Measurements from ENCODE around the gene WNK2.
A peak's percentile ranks its signal among the peaks of the same experiment; 100 is the strongest.

WNK2 gene

DNA sequence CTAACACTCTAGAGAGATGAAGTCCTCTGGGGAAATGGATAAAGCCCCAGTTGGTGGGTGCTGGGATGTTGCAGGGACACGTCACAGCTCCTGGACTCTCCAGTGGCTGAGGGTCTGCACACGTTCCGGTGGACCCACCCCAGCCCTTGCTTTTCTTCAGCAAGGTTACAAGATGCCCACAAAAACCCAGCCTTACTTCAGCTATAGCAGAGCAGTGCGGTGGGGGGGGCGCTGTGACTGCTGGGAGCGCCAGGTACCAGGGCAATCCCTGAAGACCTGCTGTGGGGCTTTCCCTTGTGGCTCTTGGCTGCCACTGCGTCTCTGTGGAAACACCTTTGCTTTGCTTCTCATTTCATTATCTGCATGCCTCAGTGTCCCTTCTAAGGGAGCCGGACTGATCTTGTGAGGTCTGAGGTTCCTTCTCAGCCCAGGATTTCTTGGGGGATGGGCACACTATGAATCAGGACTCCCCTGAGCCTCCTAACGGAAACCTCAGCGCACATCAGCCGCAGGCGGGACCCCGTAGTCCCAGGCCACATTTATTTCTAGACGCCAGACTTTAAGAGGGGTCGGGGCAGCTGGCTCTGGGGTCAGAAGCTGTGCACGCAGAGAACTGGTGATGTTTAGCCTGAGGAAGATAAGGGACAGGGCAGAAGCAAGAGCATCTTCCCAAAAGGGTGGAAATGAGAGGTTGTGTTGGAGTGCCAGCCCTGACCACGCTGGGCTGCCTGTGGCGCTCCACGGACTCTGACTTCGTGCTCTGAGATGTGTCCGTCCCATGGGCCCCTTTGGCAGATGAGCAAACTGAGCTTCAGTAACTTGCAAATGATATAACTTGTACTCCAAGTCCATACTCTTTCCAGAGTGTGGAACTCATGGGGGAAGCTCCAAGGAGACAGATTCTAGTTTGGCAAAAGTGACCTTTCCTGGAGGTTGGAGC is 106.8 kb downstream of the WNK2 start:
- FAIRE-seq (no peak), DNase-seq (ENCODE audit: insufficient read length, low spot score) (peak; percentile 27)
- no peak for TF ChIP-seq POU2F2 (IDR thresholded peaks at IDR 0.05; ENCODE audit: low read depth, low read length)
- no peak for TF ChIP-seq PAX5 (IDR thresholded peaks at IDR 0.05; ENCODE audit: insufficient read depth, low read length, severe bottlenecking)
- TF ChIP-seq TAF1 (IDR thresholded peaks at IDR 0.05; ENCODE audit: low read depth, low read length): no peak
- no peak for TF ChIP-seq POLR2A (IDR thresholded peaks at IDR 0.05; ENCODE audit: low read depth, low read length)
- no peak for TF ChIP-seq POLR2AphosphoS5 (IDR thresholded peaks at IDR 0.05; ENCODE audit: low read depth, low read length)
- TF ChIP-seq SPI1 (IDR thresholded peaks at IDR 0.05; ENCODE audit: low read depth, low read length): no peak

DNA sequence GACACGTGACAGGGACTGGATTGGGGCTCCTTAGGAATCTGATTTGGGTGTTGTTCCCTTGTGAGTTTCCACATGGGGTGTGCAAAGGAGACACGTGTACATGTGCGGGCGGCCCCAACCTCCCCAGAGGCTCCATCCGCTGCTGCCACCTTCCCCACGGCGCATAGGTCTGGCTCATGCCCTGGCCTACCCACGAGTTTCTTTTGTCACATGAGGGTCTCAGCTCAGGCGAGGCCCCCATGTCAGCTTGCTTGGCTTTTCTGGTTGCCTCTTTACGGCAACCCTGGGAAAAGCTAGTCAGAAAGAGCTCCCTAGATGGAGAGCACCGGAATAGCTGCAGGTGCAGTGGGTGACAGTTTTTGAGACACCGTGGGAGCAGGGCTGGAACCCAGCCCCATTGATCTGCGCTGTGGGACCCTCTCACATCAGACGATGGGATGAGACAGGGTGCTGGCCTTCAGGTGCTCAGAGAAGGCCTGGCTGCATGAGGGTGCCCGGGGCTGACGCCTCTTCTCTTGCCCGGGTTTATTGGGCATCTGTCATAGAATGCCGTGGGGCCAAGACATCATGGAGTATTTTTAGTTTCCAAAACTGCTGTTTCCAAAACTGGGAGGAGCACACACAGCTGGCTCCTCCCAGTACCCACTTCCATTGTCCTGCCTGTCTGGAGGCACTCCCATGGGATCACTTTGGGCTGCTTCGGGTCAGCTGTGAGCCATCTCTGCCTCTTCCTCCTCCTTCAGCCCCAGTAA is 107.8 kb downstream of the WNK2 start:
- FAIRE-seq (no peak), DNase-seq (ENCODE audit: insufficient read length, low spot score) (no peak)
- TF ChIP-seq POLR2A (IDR thresholded peaks at IDR 0.05; ENCODE audit: low read depth, low read length) (no peak), POLR2AphosphoS5 (IDR thresholded peaks at IDR 0.05; ENCODE audit: low read depth, low read length) (no peak), POU2F2 (IDR thresholded peaks at IDR 0.05; ENCODE audit: low read depth, low read length) (no peak)

DNA sequence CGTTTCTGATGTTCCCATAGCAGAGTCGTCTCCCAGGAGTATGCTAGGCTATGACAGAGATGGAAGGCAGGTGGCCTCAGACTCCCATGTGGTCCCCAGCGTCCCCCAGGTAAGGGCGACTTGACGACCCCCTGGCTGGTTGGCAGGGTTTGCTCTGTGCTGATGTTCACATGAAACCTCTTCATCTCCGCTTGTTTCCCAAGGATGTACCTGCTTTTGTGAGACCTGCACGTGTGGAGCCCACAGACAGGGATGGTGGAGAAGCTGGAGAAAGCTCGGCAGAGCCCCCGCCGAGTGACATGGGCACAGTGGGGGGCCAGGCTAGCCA is 108.3 kb downstream of the WNK2 start:
- TF ChIP-seq PAX5 (IDR thresholded peaks at IDR 0.05; ENCODE audit: insufficient read depth, low read length, severe bottlenecking): no peak
- no peak for TF ChIP-seq POLR2AphosphoS5 (IDR thresholded peaks at IDR 0.05; ENCODE audit: low read depth, low read length)
- TF ChIP-seq TAF1 (IDR thresholded peaks at IDR 0.05; ENCODE audit: low read depth, low read length): no peak
- TF ChIP-seq POLR2A (IDR thresholded peaks at IDR 0.05; ENCODE audit: low read depth, low read length): no peak
- TF ChIP-seq POU2F2 (IDR thresholded peaks at IDR 0.05; ENCODE audit: low read depth, low read length): no peak
- no peak for TF ChIP-seq SPI1 (IDR thresholded peaks at IDR 0.05; ENCODE audit: low read depth, low read length)
- DNase-seq (ENCODE audit: insufficient read length, low spot score): no peak
- no peak for FAIRE-seq

DNA sequence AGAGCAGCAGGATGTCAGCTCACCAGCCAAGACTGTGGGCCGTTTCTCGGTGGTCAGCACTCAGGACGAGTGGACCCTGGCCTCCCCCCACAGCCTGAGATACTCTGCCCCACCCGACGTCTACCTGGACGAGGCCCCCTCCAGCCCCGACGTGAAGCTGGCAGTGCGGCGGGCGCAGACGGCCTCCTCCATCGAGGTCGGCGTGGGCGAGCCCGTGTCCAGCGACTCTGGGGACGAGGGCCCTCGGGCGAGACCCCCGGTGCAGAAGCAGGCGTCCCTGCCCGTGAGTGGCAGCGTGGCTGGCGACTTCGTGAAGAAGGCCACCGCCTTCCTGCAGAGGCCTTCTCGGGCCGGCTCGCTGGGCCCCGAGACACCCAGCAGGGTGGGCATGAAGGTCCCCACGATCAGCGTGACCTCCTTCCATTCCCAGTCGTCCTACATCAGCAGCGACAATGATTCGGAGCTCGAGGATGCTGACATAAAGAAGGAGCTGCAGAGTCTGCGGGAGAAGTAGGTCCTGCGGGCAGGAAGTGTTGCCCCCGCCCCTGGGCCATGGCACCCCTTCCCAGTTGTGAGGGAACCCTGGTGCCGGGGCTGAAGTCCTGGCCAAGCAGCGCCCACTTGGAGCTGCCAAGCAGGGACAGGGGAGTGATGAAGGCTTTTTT is 108.9 kb downstream of the WNK2 start:
- TF ChIP-seq TAF1 (IDR thresholded peaks at IDR 0.05; ENCODE audit: low read depth, low read length) (no peak), POU2F2 (IDR thresholded peaks at IDR 0.05; ENCODE audit: low read depth, low read length) (no peak), POLR2AphosphoS5 (IDR thresholded peaks at IDR 0.05; ENCODE audit: low read depth, low read length) (no peak), SPI1 (IDR thresholded peaks at IDR 0.05; ENCODE audit: low read depth, low read length) (no peak), POLR2A (IDR thresholded peaks at IDR 0.05; ENCODE audit: low read depth, low read length) (no peak), PAX5 (IDR thresholded peaks at IDR 0.05; ENCODE audit: insufficient read depth, low read length, severe bottlenecking) (no peak)
- FAIRE-seq (no peak), DNase-seq (ENCODE audit: insufficient read length, low spot score) (no peak)

DNA sequence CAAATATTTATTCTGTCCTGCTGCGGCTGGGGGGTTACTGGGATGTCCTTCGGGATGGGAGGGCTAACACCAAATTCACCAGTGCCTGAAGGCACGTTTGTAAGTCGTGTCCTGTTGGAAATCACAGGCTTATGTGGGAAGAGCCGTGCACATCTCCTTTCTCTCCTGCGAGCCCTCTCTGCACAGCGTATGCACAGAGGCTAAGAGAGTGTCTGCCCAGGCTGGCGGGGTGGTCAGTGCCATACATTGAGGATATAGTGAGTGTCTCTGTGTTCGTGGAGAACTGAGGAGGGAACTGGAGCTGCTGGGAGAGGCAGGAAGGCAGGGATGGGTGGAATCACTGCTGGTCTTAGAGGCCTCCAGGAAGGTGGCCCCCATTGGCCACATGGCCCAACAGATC is 110.1 kb downstream of the WNK2 start:
- FAIRE-seq (no peak), DNase-seq (ENCODE audit: insufficient read length, low spot score) (peak; percentile 9)
- TF ChIP-seq POLR2A (IDR thresholded peaks at IDR 0.05; ENCODE audit: low read depth, low read length) (no peak), POU2F2 (IDR thresholded peaks at IDR 0.05; ENCODE audit: low read depth, low read length) (no peak), POLR2AphosphoS5 (IDR thresholded peaks at IDR 0.05; ENCODE audit: low read depth, low read length) (no peak), SPI1 (IDR thresholded peaks at IDR 0.05; ENCODE audit: low read depth, low read length) (no peak), TAF1 (IDR thresholded peaks at IDR 0.05; ENCODE audit: low read depth, low read length) (no peak), PAX5 (IDR thresholded peaks at IDR 0.05; ENCODE audit: insufficient read depth, low read length, severe bottlenecking) (no peak)

DNA sequence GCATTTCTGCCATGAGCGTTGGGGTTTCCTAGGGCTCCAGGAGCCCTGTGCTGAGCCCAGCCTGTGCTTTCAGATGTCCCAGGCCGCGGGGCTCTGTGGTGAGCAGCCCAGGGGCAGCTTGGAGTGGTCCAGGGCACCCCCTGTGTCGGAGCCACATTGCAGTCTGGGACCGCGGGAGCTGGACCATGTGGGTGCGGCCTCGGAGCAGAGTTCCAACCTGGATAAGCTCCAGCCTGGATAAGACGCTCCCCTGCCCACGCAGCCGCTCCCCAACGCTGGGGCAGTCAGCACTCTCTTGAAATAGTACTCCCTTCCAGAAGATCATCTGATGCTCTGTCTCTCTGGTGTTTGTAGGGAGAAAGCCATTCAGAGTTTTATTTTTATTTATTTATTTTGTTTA is 111.1 kb downstream of the WNK2 start:
- FAIRE-seq: no peak
- TF ChIP-seq POLR2A (IDR thresholded peaks at IDR 0.05; ENCODE audit: low read depth, low read length) (no peak), SPI1 (IDR thresholded peaks at IDR 0.05; ENCODE audit: low read depth, low read length) (no peak), POU2F2 (IDR thresholded peaks at IDR 0.05; ENCODE audit: low read depth, low read length) (no peak), POLR2AphosphoS5 (IDR thresholded peaks at IDR 0.05; ENCODE audit: low read depth, low read length) (no peak), PAX5 (IDR thresholded peaks at IDR 0.05; ENCODE audit: insufficient read depth, low read length, severe bottlenecking) (no peak), TAF1 (IDR thresholded peaks at IDR 0.05; ENCODE audit: low read depth, low read length) (no peak)
- peak; percentile 16 for DNase-seq (ENCODE audit: insufficient read length, low spot score)

DNA sequence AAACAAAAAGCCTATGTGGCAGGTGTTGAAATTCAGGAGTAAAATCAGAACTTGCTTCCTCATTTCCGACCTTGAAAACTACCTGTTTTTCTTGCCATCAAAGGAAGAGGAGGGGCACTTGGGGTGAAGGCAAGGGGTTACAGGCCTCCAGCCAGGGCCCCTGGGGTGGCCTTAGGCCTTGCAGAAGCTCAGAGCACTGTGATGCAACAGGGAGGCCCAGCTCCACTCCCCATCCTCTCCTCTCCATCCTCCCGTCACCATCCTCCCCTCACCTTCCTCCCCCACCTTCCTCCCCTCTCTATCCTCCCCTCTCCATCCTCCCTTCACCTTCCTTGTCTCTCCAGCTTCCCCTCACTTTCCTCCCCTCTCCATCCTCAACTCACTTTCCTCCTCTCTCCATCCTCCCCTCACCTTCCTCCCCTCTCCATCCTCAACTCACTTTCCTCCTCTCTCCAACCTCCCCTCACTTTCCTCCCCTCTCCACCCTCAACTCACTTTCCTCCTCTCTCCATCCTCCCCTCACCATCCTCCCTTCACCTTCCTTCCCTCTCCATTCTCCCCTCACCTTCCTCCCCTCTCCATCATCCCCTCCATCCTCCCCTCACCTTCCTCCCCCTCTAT is 111.6 kb downstream of the WNK2 start:
- FAIRE-seq: no peak

DNA sequence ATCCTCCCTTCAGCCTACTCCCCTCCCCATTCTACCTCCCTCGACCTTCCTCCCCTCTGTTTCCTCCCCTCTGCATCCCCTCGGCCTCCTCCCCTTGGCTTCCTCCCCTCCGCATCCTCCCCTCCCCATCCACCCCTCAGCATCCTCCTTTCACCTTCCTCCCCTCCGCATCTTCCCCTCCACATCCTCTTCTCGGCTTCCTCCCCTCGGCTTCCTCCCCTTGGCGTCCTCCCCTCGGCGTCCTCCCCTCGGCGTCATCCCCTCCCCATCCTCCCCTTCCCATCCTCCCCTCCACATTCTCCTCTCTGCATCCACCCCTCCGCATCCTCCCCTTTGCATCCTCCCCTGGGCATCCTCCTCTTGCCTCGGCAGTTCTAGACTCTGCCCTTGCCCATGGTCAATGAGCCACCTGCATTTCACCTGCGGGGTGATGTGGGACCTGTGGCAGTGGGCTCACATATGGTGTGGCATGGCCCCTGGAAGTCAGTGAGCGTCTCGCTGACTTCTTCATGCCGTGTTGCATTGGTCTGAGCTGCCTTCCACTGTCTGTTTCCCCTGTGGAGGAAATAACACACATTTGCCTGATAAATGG is 113.0 kb downstream of the WNK2 start:
- DNase-seq (ENCODE audit: insufficient read length, low spot score) (peak; percentile 11), FAIRE-seq (no peak)
- TF ChIP-seq SPI1 (IDR thresholded peaks at IDR 0.05; ENCODE audit: low read depth, low read length) (no peak), POLR2A (IDR thresholded peaks at IDR 0.05; ENCODE audit: low read depth, low read length) (no peak), TAF1 (IDR thresholded peaks at IDR 0.05; ENCODE audit: low read depth, low read length) (no peak), POLR2AphosphoS5 (IDR thresholded peaks at IDR 0.05; ENCODE audit: low read depth, low read length) (no peak), PAX5 (IDR thresholded peaks at IDR 0.05; ENCODE audit: insufficient read depth, low read length, severe bottlenecking) (no peak), POU2F2 (IDR thresholded peaks at IDR 0.05; ENCODE audit: low read depth, low read length) (no peak)

More for the DNA sequence above, 111.6 kb downstream of the WNK2 start:
- no peak for TF ChIP-seq POU2F2 (IDR thresholded peaks at IDR 0.05; ENCODE audit: low read depth, low read length)
- TF ChIP-seq TAF1 (IDR thresholded peaks at IDR 0.05; ENCODE audit: low read depth, low read length): no peak
- TF ChIP-seq POLR2AphosphoS5 (IDR thresholded peaks at IDR 0.05; ENCODE audit: low read depth, low read length): no peak
- TF ChIP-seq SPI1 (IDR thresholded peaks at IDR 0.05; ENCODE audit: low read depth, low read length): no peak
- no peak for TF ChIP-seq POLR2A (IDR thresholded peaks at IDR 0.05; ENCODE audit: low read depth, low read length)
- TF ChIP-seq PAX5 (IDR thresholded peaks at IDR 0.05; ENCODE audit: insufficient read depth, low read length, severe bottlenecking): no peak
- peak; percentile 30 for DNase-seq (ENCODE audit: insufficient read length, low spot score)
